GM23338 (cell line): ENCODE data around the gene ZNF585A. TPM values are rescaled to one million over a fixed set of nuclear protein-coding genes. Genes with fewer than 3 reads are reported as not detected.

ENCODE experiments used
- ATAC-seq: fragments of 200-7000 bp; cut with Tn5 transposase; 3 replicates; pipeline ENCODE4 v1.9.1; 2020
- DNase-seq: peaks from one replicate; pipeline ENCODE4 v3.0.0-alpha.2; 2015; ENCODE audit warnings: low spot score
- H2AFZ ChIP-seq: fragments of 200-600 bp; sonication (generic); 2 replicates; pipeline ENCODE4 v1.8.0; 2016; ENCODE audit warnings: antibody characterized with exemption, mild to moderate bottlenecking, moderate library complexity
- H3F3A ChIP-seq: fragments of 200-600 bp; sonication (generic); replicated peaks from 2 replicates; pipeline ENCODE4 v1.8.0; 2017; ENCODE audit warnings: antibody characterized with exemption, mixed run types, low read depth
- H3K27ac ChIP-seq: fragments of 200-600 bp; sonication (generic); 2 replicates; pipeline ENCODE4 v1.6.1; 2016; ENCODE audit warnings: low read depth
- H3K27me3 ChIP-seq: fragments of 200-600 bp; sonication (generic); 2 replicates; pipeline ENCODE4 v1.8.0; 2016; ENCODE audit warnings: mild to moderate bottlenecking, mixed run types, moderate library complexity; ENCODE audit not compliant: insufficient read depth
- H3K36me3 ChIP-seq: fragments of 200-600 bp; sonication (generic); 2 replicates; pipeline ENCODE4 v1.8.0; 2016; ENCODE audit warnings: mild to moderate bottlenecking; ENCODE audit not compliant: insufficient read depth
- H3K4me1 ChIP-seq: fragments of 200-600 bp; sonication (generic); 2 replicates; pipeline ENCODE4 v1.8.0; 2016; ENCODE audit warnings: mild to moderate bottlenecking, moderate library complexity; ENCODE audit not compliant: insufficient read depth
- H3K4me2 ChIP-seq: fragments of 200-600 bp; sonication (generic); 2 replicates; pipeline ENCODE4 v1.7.1; 2017; ENCODE audit warnings: mixed run types
- H3K4me3 ChIP-seq: fragments of 200-600 bp; sonication (generic); 2 replicates; pipeline ENCODE4 v1.6.1; 2016; ENCODE audit warnings: mixed run types
- H3K79me2 ChIP-seq: fragments of 200-600 bp; sonication (generic); replicated peaks from 2 replicates; pipeline ENCODE4 v1.8.0; 2017; ENCODE audit warnings: mild to moderate bottlenecking; ENCODE audit not compliant: insufficient read depth
- H3K9me2 ChIP-seq: fragments of 200-600 bp; sonication (generic); 2 replicates; pipeline ENCODE4 v1.8.0; 2017; ENCODE audit not compliant: insufficient read depth
- H4K20me1 ChIP-seq: fragments of 200-600 bp; sonication (generic); replicated peaks from 2 replicates; pipeline ENCODE4 v1.8.0; 2017; ENCODE audit warnings: mild to moderate bottlenecking; ENCODE audit not compliant: insufficient read depth
- H3K27ac Mint-ChIP-seq: 2 replicates; pipeline ENCODE4 v1.8.0; 2020; ENCODE audit warnings: inconsistent platforms, mild to moderate bottlenecking, moderate library complexity, mixed read lengths
- H3K27me3 Mint-ChIP-seq: 3 replicates; pipeline ENCODE4 v1.8.0; 2022; ENCODE audit warnings: low read depth, mild to moderate bottlenecking, moderate library complexity, mixed read lengths, inconsistent platforms; ENCODE audit not compliant: insufficient read depth, poor library complexity
- H3K36me3 Mint-ChIP-seq: 3 replicates; pipeline ENCODE4 v1.8.0; 2021; ENCODE audit warnings: low read depth, mild to moderate bottlenecking, inconsistent platforms, moderate library complexity, mixed read lengths
- H3K4me1 Mint-ChIP-seq: 3 replicates; pipeline ENCODE4 v1.8.0; 2020; ENCODE audit warnings: mild to moderate bottlenecking, inconsistent platforms, mixed read lengths
- H3K4me3 Mint-ChIP-seq: 3 replicates; pipeline ENCODE4 v1.8.0; 2021; ENCODE audit warnings: moderate library complexity, mild to moderate bottlenecking, inconsistent platforms, mixed read lengths
- H3K9me3 Mint-ChIP-seq: 3 replicates; pipeline ENCODE4 v1.8.0; 2020; ENCODE audit warnings: moderate library complexity, mild to moderate bottlenecking, inconsistent platforms, mixed read lengths
- CTCF ChIP-seq, 2 experiments: fragments of 200-600 bp in 1 of 2; sonication (generic) in 1 of 2; conservative IDR thresholded peaks; 2 replicates each; pipeline versions ENCODE4 v1.5.1 to v1.6.1; 2016 to 2017; ENCODE audit warnings: antibody characterized with exemption in 2 of 2, low read depth in 2 of 2, mild to moderate bottlenecking in 2 of 2, moderate library complexity in 1 of 2
- EZH2 ChIP-seq: fragments of 200-600 bp; sonication (generic); IDR thresholded peaks from one replicate; pipeline ENCODE4 v1.8.0; 2017; ENCODE audit warnings: antibody characterized with exemption, mild to moderate bottlenecking, low read depth; ENCODE audit not compliant: unreplicated experiment
- EZH2phosphoT487 ChIP-seq: fragments of 200-600 bp; sonication (generic); IDR thresholded peaks from one replicate; pipeline ENCODE4 v1.8.1; 2018; ENCODE audit warnings: antibody characterized with exemption; ENCODE audit not compliant: unreplicated experiment
- JUNB ChIP-seq: IDR thresholded peaks from one replicate; pipeline ENCODE4 v1.6.1; 2016; ENCODE audit warnings: antibody characterized with exemption; ENCODE audit not compliant: unreplicated experiment
- NANOG ChIP-seq: IDR thresholded peaks from 2 replicates; pipeline ENCODE4 v1.6.1; 2016; ENCODE audit warnings: antibody characterized with exemption, borderline replicate concordance
- REST ChIP-seq: IDR thresholded peaks from one replicate; pipeline ENCODE4 v1.6.1; 2018; ENCODE audit warnings: antibody characterized with exemption; ENCODE audit not compliant: unreplicated experiment
- STAT1 ChIP-seq: IDR thresholded peaks from one replicate; pipeline ENCODE4 v1.6.1; 2016; ENCODE audit warnings: antibody characterized with exemption; ENCODE audit not compliant: unreplicated experiment
- ZNF331 ChIP-seq: fragments of 250-450 bp; sonication (Bioruptor Pico); IDR thresholded peaks from 2 replicates; pipeline ENCODE4 v1.5.0; 2020; ENCODE audit warnings: low read depth, mild to moderate bottlenecking, moderate library complexity
- ZNF462 ChIP-seq: fragments of 250-450 bp; sonication (Bioruptor Pico); IDR thresholded peaks from 2 replicates; pipeline ENCODE4 v1.5.0; 2020; ENCODE audit warnings: mild to moderate bottlenecking, moderate library complexity
- polyA plus RNA-seq: library from polyadenylated mRNA; unstranded; fragments of >200 nt; fragmentation: Nextera tagmentation; extraction: Ambion mirVana; gene quantifications from 2 replicates; pipeline ENCODE4 v1.2.1, GENCODE V29; 2016
- total RNA-seq: library from RNA; depleted of rRNA; stranded (reverse); fragments of >200 nt; shearing (Covaris generic); gene quantifications from 2 replicates; pipeline ENCODE4 v1.2.3, GENCODE V29; 2014

Gene ZNF585A
- total and polyA plus RNA-seq, 2 experiments from 2014 or later, result 9.8 to 36.5 TPM

GRCh38 chr19:37221136-37221535 lies 48.6 kb upstream of the ZNF585A start (continued):
- no peak for TF ChIP-seq REST
- no peak for TF ChIP-seq EZH2
- no peak for TF ChIP-seq EZH2phosphoT487
- TF ChIP-seq ZNF331, result no peak

GRCh38 chr19:37220383-37220782 lies 47.9 kb upstream of the ZNF585A start:
- no peak for ATAC-seq
- H3K36me3 ChIP-seq, result no peaks in the 10 kb centered on the region
- Mint-ChIP-seq H3K9me3 (peaks cover 28% of the 10 kb centered on the region), H3K4me1 (peaks cover 8% of the 10 kb centered on the region), H3K27ac (no peak overlapping the region), H3K27me3 (peaks cover 6% of the 10 kb centered on the region), H3K36me3 (peaks cover 38% of the 10 kb centered on the region), H3K4me3 (no peak overlapping the region)
- no peaks in the 10 kb centered on the region for H3K4me1 ChIP-seq
- no peak for DNase-seq
- H3K27me3 ChIP-seq, result no peaks in the 10 kb centered on the region
- no peaks in the 10 kb centered on the region for H3F3A ChIP-seq
- H3K27ac ChIP-seq, result no peak overlapping the region
- H3K4me3 ChIP-seq, result no peak overlapping the region
- no peak overlapping the region for H2AFZ ChIP-seq
- no peaks in the 10 kb centered on the region for H3K9me2 ChIP-seq
- H3K4me2 ChIP-seq, result no peak overlapping the region
- TF ChIP-seq CTCF (conservative IDR thresholded peaks at IDR 0.05; ENCODE audit: low read depth in 2 of 2) (no peak), STAT1 (no peak), NANOG (no peak), JUNB (no peak)
- peaks cover 23% of the 10 kb centered on the region for H3K79me2 ChIP-seq
- no peaks in the 10 kb centered on the region; the same call in 1 of the 2 replicates for H4K20me1 ChIP-seq

- no peaks in the 10 kb centered on the region for H3K4me1 ChIP-seq
- no peaks in the 10 kb centered on the region for H3F3A ChIP-seq
- H3K27ac ChIP-seq, result no peak overlapping the region
- H4K20me1 ChIP-seq, result no peaks in the 10 kb centered on the region; the same call in 1 of the 2 replicates
- Mint-ChIP-seq H3K4me3 (peak overlapping the region; percentile 93), H3K27me3 (peaks cover 6% of the 10 kb centered on the region), H3K36me3 (peaks cover 27% of the 10 kb centered on the region), H3K4me1 (peaks cover 8% of the 10 kb centered on the region), H3K9me3 (peaks cover 21% of the 10 kb centered on the region), H3K27ac (peak overlapping the region; percentile 100)
- no peak for ATAC-seq
- H3K27me3 ChIP-seq, result no peaks in the 10 kb centered on the region
- H3K9me2 ChIP-seq, result no peaks in the 10 kb centered on the region
- H3K36me3 ChIP-seq, result no peaks in the 10 kb centered on the region
- H3K4me3 ChIP-seq, result peak overlapping the region; percentile 65
- DNase-seq, result no peak
- peak overlapping the region; percentile 84; the same call in 1 of the 2 replicates for H2AFZ ChIP-seq
- peak overlapping the region; percentile 86 for H3K4me2 ChIP-seq
- TF ChIP-seq STAT1 (no peak), ZNF462 (CRISPR knock-in tag) (no peak), JUNB (no peak), EZH2phosphoT487 (no peak), ZNF331 (no peak)
- H3K79me2 ChIP-seq, result peaks cover 23% of the 10 kb centered on the region
These were observed 46.1 kb upstream of the ZNF585A start for GRCh38 chr19:37218592-37218935.
